Measurements from ENCODE around the gene DIPK1C.

- TF ChIP-seq, protein P1, sequence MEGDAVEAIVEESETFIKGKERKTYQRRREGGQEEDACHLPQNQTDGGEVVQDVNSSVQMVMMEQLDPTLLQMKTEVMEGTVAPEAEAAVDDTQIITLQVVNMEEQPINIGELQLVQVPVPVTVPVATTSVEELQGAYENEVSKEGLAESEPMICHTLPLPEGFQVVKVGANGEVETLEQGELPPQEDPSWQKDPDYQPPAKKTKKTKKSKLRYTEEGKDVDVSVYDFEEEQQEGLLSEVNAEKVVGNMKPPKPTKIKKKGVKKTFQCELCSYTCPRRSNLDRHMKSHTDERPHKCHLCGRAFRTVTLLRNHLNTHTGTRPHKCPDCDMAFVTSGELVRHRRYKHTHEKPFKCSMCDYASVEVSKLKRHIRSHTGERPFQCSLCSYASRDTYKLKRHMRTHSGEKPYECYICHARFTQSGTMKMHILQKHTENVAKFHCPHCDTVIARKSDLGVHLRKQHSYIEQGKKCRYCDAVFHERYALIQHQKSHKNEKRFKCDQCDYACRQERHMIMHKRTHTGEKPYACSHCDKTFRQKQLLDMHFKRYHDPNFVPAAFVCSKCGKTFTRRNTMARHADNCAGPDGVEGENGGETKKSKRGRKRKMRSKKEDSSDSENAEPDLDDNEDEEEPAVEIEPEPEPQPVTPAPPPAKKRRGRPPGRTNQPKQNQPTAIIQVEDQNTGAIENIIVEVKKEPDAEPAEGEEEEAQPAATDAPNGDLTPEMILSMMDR (IDR thresholded peaks at IDR 0.05), result no peak
- TF ChIP-seq EZH2 (IDR thresholded peaks at IDR 0.05), result no peak
- no peak for TF ChIP-seq EZH2phosphoT487 (IDR thresholded peaks at IDR 0.05)
Observed at GRCh38 chr18:74430231-74430630, 26.9 kb downstream of the DIPK1C start.

Measured in neural progenitor cell (in vitro differentiated cells).